ENCODE measurements around the gene BANF1. TPM values are rescaled to one million over a fixed set of nuclear protein-coding genes. Genes with fewer than 3 reads are reported as not detected.

BANF1 gene
- total and polyA plus RNA-seq, 4 donors, result 10.7 to 100.0 (median 47.0) TPM

DNA sequence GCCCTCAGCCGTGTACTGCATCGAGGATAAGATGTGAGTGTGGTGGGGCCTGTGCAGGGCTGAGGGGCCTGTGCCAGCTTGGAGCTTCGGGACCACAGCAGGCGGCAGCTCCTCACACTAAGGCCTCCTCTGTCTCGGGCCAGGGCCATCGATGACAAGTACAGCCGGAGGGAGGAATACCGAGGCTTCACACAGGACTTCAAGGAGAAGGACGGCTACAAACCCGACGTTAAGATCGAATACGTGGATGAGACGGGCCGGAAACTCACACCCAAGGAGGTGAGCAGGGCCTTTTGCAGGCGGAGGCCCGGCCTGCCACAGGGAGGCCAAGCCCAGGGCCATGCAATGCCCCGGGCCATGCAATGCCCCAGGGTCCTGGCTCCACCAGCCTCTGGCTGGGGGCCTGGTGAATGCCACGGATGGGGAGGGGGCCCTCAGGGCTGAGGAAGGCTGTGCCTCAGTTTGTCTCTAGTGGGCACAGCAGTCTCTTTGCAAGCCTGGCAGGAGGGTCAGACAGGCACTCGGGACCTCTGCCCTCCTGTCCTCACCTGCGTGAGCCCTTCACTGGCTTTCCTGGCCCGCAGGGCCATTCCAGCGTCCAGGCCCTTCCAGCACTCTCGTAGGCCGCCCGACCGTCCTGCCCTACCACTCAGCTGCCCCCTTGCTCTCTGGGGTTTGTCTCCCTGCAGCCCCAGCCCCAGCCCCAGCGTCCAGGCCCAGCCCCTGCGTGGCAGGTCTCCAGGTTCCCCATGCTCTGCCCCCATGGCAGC, 24.5 kb upstream of the BANF1 start:
- no peak overlapping the region for H3K27ac ChIP-seq (ENCODE audit: low read depth in 1 of 2, low read length in 2 of 2)
- no peaks in the 10 kb centered on the region for H3K27me3 ChIP-seq (ENCODE audit: control insufficient read depth in 4 of 4, insufficient read depth in 4 of 4, low read length in 3 of 4)
- DNase-seq (ENCODE audit: low spot score), result no peak
- H3K36me3 ChIP-seq (ENCODE audit: control insufficient read depth in 4 of 4, insufficient read depth in 3 of 4, low read depth in 1 of 4, low read length in 3 of 4), result peaks cover 15 to 45% (median 26%) of the 10 kb centered on the region in 4 donors
- H3K4me3 ChIP-seq (ENCODE audit: low read depth in 1 of 3, low read length in 3 of 3), result no peak overlapping the region
- WGBS, result 92% methylated on average over 29 of the region's 29 CpGs
- no peaks in the 10 kb centered on the region for H3K4me1 ChIP-seq (ENCODE audit: control insufficient read depth in 4 of 4, insufficient read depth in 4 of 4, low read length in 3 of 4)
- H3K9me3 ChIP-seq (ENCODE audit: control insufficient read depth in 4 of 4, low read length in 3 of 4), result no peaks in the 10 kb centered on the region
- no peak overlapping the region for H3K9ac ChIP-seq (ENCODE audit: low read depth in 1 of 2, low read length in 2 of 2)
- no peak for TF ChIP-seq RXRA (IDR thresholded peaks at IDR 0.05)
- TF ChIP-seq FOXA2 (IDR thresholded peaks at IDR 0.05), result no peak
- TF ChIP-seq EGR1 (IDR thresholded peaks at IDR 0.05; ENCODE audit: low read depth in 2 of 2), result no peak
- no peak for TF ChIP-seq NR2F2 (IDR thresholded peaks at IDR 0.05)
- TF ChIP-seq SP1 (IDR thresholded peaks at IDR 0.05), result no peak
- TF ChIP-seq, protein P1, sequence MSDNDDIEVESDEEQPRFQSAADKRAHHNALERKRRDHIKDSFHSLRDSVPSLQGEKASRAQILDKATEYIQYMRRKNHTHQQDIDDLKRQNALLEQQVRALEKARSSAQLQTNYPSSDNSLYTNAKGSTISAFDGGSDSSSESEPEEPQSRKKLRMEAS (IDR thresholded peaks at IDR 0.05), result no peak
- no peak for TF ChIP-seq ATF3 (IDR thresholded peaks at IDR 0.05)
- no peak for TF ChIP-seq YY1 (IDR thresholded peaks at IDR 0.05)
- no peak for TF ChIP-seq FOXA1 (IDR thresholded peaks at IDR 0.05)
- no peak for TF ChIP-seq GABPA (IDR thresholded peaks at IDR 0.05 in 1 of 2, conservative IDR thresholded peaks at IDR 0.05 in 1 of 2)

DNA sequence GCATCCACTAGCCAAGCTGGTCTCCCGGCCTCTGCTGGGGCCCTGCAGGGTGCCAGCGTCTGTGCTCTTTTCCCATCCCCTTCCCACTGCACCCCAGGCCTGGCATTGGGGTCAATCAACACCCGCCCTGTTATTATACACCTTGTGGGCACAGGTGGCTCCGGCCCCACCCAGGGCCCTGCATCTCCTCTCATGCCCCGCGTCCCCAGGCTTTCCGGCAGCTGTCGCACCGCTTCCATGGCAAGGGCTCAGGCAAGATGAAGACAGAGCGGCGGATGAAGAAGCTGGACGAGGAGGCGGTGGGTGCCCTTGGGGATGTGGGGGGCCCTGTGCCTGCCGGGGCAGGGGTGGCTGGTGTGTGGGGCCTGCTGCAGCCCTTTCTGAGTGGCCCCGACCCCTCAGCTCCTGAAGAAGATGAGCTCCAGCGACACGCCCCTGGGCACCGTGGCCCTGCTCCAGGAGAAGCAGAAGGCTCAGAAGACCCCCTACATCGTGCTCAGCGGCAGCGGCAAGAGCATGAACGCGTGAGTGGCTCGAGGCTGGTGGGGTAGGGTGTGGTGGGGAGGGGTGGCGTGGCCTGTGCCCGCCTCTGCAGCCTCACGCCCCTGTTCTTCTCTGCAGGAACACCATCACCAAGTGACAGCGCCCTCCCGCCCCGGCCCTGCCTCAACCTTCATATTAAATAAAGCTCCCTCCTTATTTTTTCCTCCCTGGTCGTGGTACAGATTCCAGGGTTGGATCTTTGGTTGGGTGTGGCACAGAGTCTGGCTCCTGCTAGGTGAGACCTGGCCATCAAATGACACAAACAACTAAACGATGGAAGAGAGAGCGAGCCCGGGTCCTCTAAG, 23.7 kb upstream of the BANF1 start:
- no peak for TF ChIP-seq RXRA (IDR thresholded peaks at IDR 0.05)
- TF ChIP-seq GABPA (IDR thresholded peaks at IDR 0.05 in 1 of 2, conservative IDR thresholded peaks at IDR 0.05 in 1 of 2), result no peak
- TF ChIP-seq FOXA1 (IDR thresholded peaks at IDR 0.05), result no peak
- TF ChIP-seq EGR1 (IDR thresholded peaks at IDR 0.05; ENCODE audit: low read depth in 2 of 2), result no peak
- no peak for TF ChIP-seq YY1 (IDR thresholded peaks at IDR 0.05)
- no peak for TF ChIP-seq JUND (IDR thresholded peaks at IDR 0.05)
- TF ChIP-seq SP1 (IDR thresholded peaks at IDR 0.05), result no peak
- no peak for TF ChIP-seq RAD21 (IDR thresholded peaks at IDR 0.05)
- TF ChIP-seq, protein P1 (IDR thresholded peaks at IDR 0.05), result no peak
- TF ChIP-seq HNF4G (IDR thresholded peaks at IDR 0.05), result no peak
- TF ChIP-seq NR2F2 (IDR thresholded peaks at IDR 0.05), result no peak
- no peak for TF ChIP-seq ATF3 (IDR thresholded peaks at IDR 0.05)
- TF ChIP-seq, protein P2, sequence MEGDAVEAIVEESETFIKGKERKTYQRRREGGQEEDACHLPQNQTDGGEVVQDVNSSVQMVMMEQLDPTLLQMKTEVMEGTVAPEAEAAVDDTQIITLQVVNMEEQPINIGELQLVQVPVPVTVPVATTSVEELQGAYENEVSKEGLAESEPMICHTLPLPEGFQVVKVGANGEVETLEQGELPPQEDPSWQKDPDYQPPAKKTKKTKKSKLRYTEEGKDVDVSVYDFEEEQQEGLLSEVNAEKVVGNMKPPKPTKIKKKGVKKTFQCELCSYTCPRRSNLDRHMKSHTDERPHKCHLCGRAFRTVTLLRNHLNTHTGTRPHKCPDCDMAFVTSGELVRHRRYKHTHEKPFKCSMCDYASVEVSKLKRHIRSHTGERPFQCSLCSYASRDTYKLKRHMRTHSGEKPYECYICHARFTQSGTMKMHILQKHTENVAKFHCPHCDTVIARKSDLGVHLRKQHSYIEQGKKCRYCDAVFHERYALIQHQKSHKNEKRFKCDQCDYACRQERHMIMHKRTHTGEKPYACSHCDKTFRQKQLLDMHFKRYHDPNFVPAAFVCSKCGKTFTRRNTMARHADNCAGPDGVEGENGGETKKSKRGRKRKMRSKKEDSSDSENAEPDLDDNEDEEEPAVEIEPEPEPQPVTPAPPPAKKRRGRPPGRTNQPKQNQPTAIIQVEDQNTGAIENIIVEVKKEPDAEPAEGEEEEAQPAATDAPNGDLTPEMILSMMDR (IDR thresholded peaks at IDR 0.05; ENCODE audit: low read depth, low read length, missing input control), result no peak
- TF ChIP-seq TAF1 (conservative IDR thresholded peaks at IDR 0.05), result no peak
- TF ChIP-seq, protein P3, sequence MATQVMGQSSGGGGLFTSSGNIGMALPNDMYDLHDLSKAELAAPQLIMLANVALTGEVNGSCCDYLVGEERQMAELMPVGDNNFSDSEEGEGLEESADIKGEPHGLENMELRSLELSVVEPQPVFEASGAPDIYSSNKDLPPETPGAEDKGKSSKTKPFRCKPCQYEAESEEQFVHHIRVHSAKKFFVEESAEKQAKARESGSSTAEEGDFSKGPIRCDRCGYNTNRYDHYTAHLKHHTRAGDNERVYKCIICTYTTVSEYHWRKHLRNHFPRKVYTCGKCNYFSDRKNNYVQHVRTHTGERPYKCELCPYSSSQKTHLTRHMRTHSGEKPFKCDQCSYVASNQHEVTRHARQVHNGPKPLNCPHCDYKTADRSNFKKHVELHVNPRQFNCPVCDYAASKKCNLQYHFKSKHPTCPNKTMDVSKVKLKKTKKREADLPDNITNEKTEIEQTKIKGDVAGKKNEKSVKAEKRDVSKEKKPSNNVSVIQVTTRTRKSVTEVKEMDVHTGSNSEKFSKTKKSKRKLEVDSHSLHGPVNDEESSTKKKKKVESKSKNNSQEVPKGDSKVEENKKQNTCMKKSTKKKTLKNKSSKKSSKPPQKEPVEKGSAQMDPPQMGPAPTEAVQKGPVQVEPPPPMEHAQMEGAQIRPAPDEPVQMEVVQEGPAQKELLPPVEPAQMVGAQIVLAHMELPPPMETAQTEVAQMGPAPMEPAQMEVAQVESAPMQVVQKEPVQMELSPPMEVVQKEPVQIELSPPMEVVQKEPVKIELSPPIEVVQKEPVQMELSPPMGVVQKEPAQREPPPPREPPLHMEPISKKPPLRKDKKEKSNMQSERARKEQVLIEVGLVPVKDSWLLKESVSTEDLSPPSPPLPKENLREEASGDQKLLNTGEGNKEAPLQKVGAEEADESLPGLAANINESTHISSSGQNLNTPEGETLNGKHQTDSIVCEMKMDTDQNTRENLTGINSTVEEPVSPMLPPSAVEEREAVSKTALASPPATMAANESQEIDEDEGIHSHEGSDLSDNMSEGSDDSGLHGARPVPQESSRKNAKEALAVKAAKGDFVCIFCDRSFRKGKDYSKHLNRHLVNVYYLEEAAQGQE (IDR thresholded peaks at IDR 0.05), result no peak
- no peak for TF ChIP-seq HNF4A (conservative IDR thresholded peaks at IDR 0.05)
- TF ChIP-seq ZBTB33 (IDR thresholded peaks at IDR 0.05), result no peak
- TF ChIP-seq FOXA2 (IDR thresholded peaks at IDR 0.05), result no peak
- DNase-seq (ENCODE audit: low spot score), result no peak
- 95% methylated on average over 34 of the region's 34 CpGs for WGBS

More for the DNA sequence above, 23.7 kb upstream of the BANF1 start:
- Histone ChIP-seq H3K27ac (ENCODE audit: low read depth in 1 of 2, low read length in 2 of 2) (no peak overlapping the region), H3K36me3 (ENCODE audit: control insufficient read depth in 4 of 4, insufficient read depth in 3 of 4, low read depth in 1 of 4, low read length in 3 of 4) (peaks cover 13 to 39% (median 24%) of the 10 kb centered on the region in 4 donors), H3K27me3 (ENCODE audit: control insufficient read depth in 4 of 4, insufficient read depth in 4 of 4, low read length in 3 of 4) (no peaks in the 10 kb centered on the region), H3K9ac (ENCODE audit: low read depth in 1 of 2, low read length in 2 of 2) (no peak overlapping the region), H3K4me3 (ENCODE audit: low read depth in 1 of 3, low read length in 3 of 3) (no peak overlapping the region), H3K4me1 (ENCODE audit: control insufficient read depth in 4 of 4, insufficient read depth in 4 of 4, low read length in 3 of 4) (no peaks in the 10 kb centered on the region), H3K9me3 (ENCODE audit: control insufficient read depth in 4 of 4, low read length in 3 of 4) (no peaks in the 10 kb centered on the region)
